HUES6 (cell line): ENCODE measurements around the gene ZNF398.

ENCODE experiments used
- H3K27ac ChIP-seq: 2 replicates; pipeline ENCODE4 v1.7.0; 2013; ENCODE audit warnings: low read depth, mild to moderate bottlenecking, low read length, inconsistent platforms
- H3K27me3 ChIP-seq: 2 replicates; pipeline ENCODE4 v1.6.1; 2013; ENCODE audit warnings: low read length; ENCODE audit not compliant: control insufficient read depth, insufficient read depth
- H3K36me3 ChIP-seq: 2 replicates; pipeline ENCODE4 v1.6.1; 2013; ENCODE audit warnings: low read length; ENCODE audit not compliant: control insufficient read depth, insufficient read depth
- H3K4me1 ChIP-seq: 2 replicates; pipeline ENCODE4 v1.6.1; 2013; ENCODE audit warnings: low read length; ENCODE audit not compliant: control insufficient read depth, insufficient read depth
- H3K4me3 ChIP-seq: 2 replicates; pipeline ENCODE4 v1.5.1; 2013; ENCODE audit warnings: low read depth, low read length
- H3K9ac ChIP-seq: one replicate; pipeline ENCODE4 v1.6.1; 2013; ENCODE audit warnings: mild to moderate bottlenecking, low read length
- H3K9me3 ChIP-seq: 2 replicates; pipeline ENCODE4 v1.6.1; 2013; ENCODE audit warnings: low read depth, low read length; ENCODE audit not compliant: control insufficient read depth, insufficient read depth

ZNF398 gene

DNA sequence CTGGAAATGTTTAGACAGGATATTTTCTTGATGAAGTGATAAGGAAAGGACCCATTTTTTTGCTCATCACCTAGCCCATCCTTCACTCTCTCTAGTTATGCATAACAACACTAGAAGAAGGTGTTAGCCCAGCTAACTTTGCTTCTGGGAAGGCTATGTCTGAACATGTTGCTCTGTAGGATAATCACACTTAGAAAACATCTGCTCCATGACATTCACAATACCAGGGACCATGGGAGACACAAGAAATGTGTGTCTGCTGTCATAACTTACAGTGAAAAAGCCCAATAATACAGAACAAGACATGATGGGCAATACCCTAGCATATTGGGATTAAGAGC lies 34.2 kb downstream of the ZNF398 start:
- Histone ChIP-seq H3K9me3 (no peaks in the 10 kb centered on the region), H3K27me3 (no peaks in the 10 kb centered on the region), H3K4me3 (no peak overlapping the region), H3K27ac (no peak overlapping the region), H3K36me3 (peaks cover 63% of the 10 kb centered on the region), H3K9ac (no peak overlapping the region), H3K4me1 (no peaks in the 10 kb centered on the region)

DNA sequence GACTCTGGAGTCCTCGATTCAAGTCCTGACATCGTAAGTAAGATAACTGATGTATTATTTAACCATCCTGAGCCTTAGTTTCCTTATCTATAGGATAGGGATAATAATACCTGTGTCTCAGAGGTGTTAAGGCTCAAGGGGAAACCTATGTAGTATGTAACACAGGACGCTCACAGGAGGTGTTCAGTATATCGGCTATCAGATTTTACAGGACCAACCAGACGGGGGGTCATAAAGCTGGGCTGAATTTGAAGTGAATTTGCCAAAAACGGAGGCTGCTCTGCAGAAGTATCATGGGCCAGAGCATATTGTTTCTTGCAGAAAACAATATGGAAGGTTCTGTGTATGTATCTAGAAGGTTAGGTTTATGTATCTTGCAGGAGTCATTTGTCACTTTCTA lies 37.0 kb downstream of the ZNF398 start:
- Histone ChIP-seq H3K4me1 (no peaks in the 10 kb centered on the region), H3K9ac (no peak overlapping the region), H3K4me3 (no peak overlapping the region), H3K36me3 (peaks cover 35% of the 10 kb centered on the region), H3K9me3 (no peaks in the 10 kb centered on the region), H3K27ac (no peak overlapping the region), H3K27me3 (no peaks in the 10 kb centered on the region)

DNA sequence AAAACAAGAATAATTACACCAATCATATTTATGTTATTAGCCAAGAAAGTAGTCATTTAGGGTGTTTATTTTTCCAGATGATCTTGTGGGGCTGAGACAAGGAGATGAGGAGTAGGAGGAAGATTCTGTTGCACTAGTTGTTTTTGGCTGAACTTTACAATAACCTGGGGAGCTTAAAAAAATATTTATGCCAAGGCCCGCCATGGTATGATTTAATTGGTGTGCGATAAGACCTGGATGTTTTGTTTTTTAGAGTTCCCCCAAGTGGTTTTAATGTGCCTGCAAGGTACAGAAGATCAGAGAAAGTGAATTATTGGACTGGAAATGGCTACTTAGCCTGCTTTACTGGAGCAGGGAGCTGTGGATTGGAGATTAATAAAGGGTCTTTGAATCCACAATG lies 41.0 kb downstream of the ZNF398 start:
- H3K4me3 ChIP-seq, result no peak overlapping the region
- no peak overlapping the region for H3K27ac ChIP-seq

DNA sequence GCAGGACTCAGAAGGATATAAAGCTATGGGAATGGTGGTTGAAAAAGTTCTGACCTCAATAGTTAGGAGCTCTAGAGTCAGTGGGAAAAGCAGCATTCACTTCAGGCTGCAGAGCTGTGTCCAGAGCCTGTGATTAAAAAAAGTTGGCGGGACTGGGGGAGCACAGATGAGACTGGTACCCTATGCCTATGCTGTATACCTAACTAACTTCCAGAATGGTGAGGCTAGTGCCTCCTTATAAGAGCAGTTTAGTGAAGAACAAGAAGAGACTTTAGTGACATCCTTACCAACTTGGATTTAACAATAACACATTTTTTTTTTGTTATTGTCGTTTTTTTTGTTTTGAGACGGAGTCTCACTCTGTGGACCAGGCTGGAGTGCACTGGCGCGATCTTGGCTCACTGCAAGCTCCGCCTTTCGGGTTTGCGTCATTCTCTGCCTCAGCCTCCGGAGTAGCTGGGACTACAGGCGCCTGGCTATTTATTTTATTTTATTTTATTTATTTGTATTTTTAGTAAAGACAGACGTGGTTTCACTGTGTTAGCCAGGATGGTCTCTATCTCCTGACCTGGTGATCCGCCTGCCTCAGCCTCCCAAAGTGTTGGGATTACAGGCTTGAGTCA lies 41.5 kb downstream of the ZNF398 start:
- H3K4me3 ChIP-seq, result no peak overlapping the region
- no peaks in the 10 kb centered on the region for H3K27me3 ChIP-seq
- H3K9me3 ChIP-seq, result no peaks in the 10 kb centered on the region
- H3K27ac ChIP-seq, result no peak overlapping the region
- H3K4me1 ChIP-seq, result no peaks in the 10 kb centered on the region
- no peak overlapping the region for H3K9ac ChIP-seq
- H3K36me3 ChIP-seq, result no peaks in the 10 kb centered on the region

More for the DNA sequence above, 41.0 kb downstream of the ZNF398 start:
- Histone ChIP-seq H3K36me3 (no peaks in the 10 kb centered on the region), H3K9ac (no peak overlapping the region), H3K27me3 (no peaks in the 10 kb centered on the region), H3K9me3 (no peaks in the 10 kb centered on the region), H3K4me1 (no peaks in the 10 kb centered on the region)

DNA sequence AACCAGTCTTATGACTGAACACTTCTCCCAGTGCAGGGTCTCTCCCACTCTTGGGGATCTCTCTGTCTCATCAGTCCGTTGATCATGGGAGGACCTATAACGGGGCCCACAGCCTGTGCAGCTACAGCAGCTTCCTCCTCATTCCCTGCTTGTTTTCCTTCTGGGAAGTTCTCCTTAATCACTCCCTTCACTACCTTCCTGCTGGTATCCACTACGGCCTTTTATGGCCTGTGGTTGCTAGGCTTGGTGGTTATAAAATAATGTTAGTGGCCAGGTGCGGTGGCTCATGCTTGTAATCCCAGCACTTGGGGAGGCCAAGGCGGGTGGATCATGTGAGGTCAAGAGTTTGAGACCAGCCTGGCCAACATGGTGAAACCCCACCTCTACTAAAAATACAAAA lies 44.6 kb downstream of the ZNF398 start:
- H3K27ac ChIP-seq, result no peak overlapping the region
- no peaks in the 10 kb centered on the region for H3K27me3 ChIP-seq
- peaks cover 6% of the 10 kb centered on the region; the same call in 1 of the 2 replicates for H3K4me1 ChIP-seq
- H3K4me3 ChIP-seq, result no peak overlapping the region
- no peak overlapping the region for H3K9ac ChIP-seq
- H3K9me3 ChIP-seq, result no peaks in the 10 kb centered on the region
- H3K36me3 ChIP-seq, result no peaks in the 10 kb centered on the region

DNA sequence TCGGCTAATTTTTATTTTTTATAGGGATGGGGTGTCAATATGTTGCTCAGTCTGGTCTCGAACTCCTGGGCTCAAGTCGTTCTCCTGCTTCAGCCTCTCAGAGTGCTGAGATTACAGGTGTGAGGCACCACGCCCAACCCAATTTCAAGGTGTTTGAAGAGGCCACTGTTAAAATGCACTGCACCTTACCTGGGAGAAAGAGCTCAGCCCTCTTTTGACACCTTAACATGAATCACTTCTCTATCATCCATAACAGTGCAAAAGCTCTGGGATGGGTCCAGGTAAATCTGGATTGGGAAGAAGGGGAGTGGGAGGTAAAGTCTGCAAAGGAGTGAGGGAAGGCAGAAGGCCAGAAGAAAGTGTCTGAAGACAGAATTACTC lies 47.5 kb downstream of the ZNF398 start:
- Histone ChIP-seq H3K36me3 (peaks cover 22% of the 10 kb centered on the region), H3K9me3 (no peaks in the 10 kb centered on the region), H3K27ac (no peak overlapping the region), H3K27me3 (no peaks in the 10 kb centered on the region), H3K4me1 (peaks cover 8% of the 10 kb centered on the region; the same call in 1 of the 2 replicates), H3K4me3 (peak overlapping the region; percentile 80), H3K9ac (peak overlapping the region; percentile 92)

DNA sequence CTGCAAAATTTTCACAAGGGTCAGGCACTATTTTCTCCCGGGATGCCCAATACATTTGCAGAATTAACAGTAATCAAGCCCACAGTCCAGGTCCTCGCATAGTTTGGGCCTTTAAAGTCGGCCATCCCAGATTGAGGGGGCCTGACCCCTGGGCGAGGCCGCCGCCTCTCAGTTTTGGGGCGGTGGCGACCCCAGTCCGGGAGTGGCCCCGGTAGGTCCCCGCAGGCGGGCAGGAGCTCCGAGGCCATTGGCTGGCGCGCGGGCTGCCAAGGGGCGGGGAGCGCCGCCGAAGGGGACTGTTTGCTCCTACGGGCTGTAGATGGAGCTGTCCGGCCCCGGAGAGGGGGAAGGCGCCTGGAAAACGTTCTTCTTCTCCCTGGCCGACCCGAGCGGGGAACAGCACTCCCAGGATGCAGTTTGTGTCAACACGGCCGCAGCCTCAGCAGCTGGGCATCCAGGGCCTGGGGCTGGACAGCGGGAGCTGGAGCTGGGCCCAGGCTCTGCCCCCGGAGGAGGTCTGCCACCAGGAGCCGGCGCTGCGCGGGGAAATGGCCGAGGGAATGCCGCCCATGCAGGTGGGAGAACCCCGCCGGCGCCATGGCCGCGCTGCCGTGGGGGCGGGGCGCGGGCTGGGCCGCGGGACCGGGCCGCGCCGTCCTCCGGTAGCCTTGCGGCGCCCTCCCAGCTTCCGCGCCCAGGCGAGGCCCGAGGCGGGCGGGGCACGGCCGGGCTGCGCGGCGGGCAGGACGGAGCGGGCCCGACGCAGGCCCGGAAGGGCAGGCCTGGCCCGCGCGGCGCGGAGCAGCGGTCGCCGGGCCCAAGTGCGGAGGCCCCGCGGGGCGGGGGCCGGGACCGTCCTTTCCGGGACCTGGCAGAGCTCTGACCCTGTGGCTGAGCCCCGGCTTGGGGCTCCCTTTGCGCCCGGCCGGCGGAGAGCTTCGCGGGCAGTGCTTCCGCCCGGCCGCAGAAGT lies 48.2 kb downstream of the ZNF398 start, which contains the start of gene ZNF282:
TSS of gene ZNF282 (plus strand) at position 367 of the 971 bp plus-strand sequence. CDS start at position 411, 44 bp downstream.
- Histone ChIP-seq H3K4me3 (peak within 1 kb of the TSS; percentile 80), H3K27me3 (no peaks in the 10 kb centered on the region), H3K27ac (peak within 1 kb of the TSS; percentile 52; the same call in 1 of the 2 replicates), H3K9ac (peak within 1 kb of the TSS; percentile 92), H3K4me1 (peaks cover 8% of the 10 kb centered on the region; the same call in 1 of the 2 replicates), H3K9me3 (no peaks in the 10 kb centered on the region), H3K36me3 (peaks cover 29% of the 10 kb centered on the region)

DNA sequence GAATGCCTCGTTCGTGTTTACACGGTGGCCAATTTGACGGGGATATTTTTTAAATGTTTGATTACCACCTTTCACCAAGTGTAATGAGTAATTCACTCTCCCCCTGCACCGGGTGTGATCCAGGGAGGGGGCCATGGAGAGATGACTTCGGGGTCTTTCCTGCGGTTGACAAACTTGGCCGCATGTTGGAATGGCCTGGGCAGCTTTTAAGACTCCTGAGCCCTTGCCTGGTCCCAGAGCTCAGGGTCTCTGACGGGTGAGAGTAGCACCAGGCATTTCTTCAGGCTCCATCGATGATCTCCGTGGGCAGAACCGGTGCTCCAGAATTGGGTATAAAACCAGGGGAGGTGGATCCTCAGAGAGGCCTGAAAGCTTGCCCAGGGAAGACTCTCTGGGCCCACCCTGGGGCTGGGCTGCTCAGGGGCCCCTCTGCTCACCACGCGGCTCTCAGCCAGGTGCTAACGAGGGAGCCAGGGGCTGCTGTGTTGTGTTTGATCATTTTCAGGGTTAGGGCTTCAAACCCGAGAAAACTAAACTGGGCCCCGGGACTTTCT lies 49.0 kb downstream of the ZNF398 start:
- Histone ChIP-seq H3K9ac (peak overlapping the region; percentile 92), H3K27ac (peak overlapping the region; percentile 9; the same call in 1 of the 2 replicates), H3K4me3 (peak overlapping the region; percentile 80), H3K27me3 (no peaks in the 10 kb centered on the region), H3K9me3 (no peaks in the 10 kb centered on the region), H3K36me3 (peaks cover 36% of the 10 kb centered on the region), H3K4me1 (peaks cover 8% of the 10 kb centered on the region; the same call in 1 of the 2 replicates)

DNA sequence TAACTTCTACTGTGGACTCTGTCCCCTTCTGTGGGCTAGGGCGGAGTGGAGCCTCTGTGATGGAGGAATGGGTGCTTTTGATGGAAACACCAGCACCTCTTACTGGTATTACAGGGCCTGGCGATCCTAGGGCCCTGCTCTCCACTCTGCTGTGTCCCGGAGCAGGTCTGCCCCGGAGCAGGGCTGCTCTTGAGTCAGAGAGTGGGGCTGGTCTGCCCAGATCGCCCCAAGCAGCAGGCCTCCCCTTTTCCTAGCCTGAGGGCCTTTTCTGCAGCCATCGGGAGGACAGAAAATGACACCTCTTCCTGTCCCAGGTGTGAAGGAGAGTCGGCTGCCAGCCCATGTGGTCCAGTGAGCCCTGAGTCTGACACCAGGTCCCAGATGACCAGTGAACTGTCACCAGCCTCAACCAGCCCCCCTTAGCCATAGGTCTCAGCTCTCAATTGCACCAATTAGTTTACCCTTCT lies 49.5 kb downstream of the ZNF398 start:
- no peaks in the 10 kb centered on the region for H3K27me3 ChIP-seq
- peaks cover 41% of the 10 kb centered on the region for H3K36me3 ChIP-seq
- H3K9me3 ChIP-seq, result no peaks in the 10 kb centered on the region
- H3K4me3 ChIP-seq, result peak overlapping the region; percentile 80
- H3K4me1 ChIP-seq, result peaks cover 8% of the 10 kb centered on the region; the same call in 1 of the 2 replicates
- H3K9ac ChIP-seq, result peak overlapping the region; percentile 92
- H3K27ac ChIP-seq, result peak overlapping the region; percentile 9; the same call in 1 of the 2 replicates

DNA sequence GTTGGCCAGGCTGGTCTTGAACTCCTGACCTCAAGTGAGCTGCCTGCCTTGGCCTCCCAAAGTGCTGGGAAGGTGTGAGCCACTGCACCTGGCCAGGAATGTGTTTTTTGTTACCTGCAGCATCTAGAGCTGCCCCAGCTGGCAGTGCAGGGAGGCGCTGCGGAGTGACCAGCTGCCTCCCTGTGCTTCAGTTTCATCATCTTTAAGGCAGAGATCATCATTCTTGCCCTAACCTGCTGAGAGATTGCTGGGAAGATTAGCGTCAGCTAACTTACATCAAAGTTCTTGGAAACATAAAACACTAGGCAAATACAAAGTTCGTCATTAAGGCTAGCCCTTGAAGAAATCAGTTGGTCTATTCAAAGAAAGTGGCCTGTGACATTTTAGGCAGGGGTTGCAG lies 50.4 kb downstream of the ZNF398 start:
- H3K9ac ChIP-seq, result no peak overlapping the region
- no peak overlapping the region for H3K27ac ChIP-seq
- H3K4me3 ChIP-seq, result no peak overlapping the region
- no peaks in the 10 kb centered on the region for H3K9me3 ChIP-seq
- no peaks in the 10 kb centered on the region for H3K27me3 ChIP-seq
- H3K4me1 ChIP-seq, result peaks cover 8% of the 10 kb centered on the region; the same call in 1 of the 2 replicates
- H3K36me3 ChIP-seq, result peaks cover 48% of the 10 kb centered on the region
